GM12874 (cell line): ENCODE results near the gene PPIA.

Source experiments
- CTCF ChIP-seq: IDR thresholded peaks from 2 replicates; pipeline ENCODE4 v1.5.1; 2011; ENCODE audit warnings: low read depth, mild to moderate bottlenecking, control low read depth, low read length, moderate library complexity; ENCODE audit not compliant: insufficient read depth

PPIA gene

DNA sequence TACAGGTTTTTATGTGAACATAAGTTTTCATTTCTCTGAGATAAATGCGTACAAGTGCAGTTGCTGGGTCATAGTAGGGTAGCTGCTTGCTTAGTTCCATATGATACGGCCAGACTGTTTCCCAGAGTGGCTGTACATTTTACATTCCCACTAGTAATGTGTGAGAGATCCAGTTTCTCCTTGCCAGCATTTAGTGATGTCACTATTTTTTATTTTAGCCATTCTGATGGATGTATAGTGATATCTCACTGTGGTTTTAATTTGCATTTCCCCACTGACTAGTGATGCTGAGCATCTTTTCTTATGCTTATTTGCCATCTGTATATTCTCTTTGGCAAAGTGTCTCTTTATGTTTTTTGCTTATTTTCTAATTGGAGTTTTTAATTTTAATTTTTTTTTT is 43.7 kb upstream of the PPIA start:
- no peak for TF ChIP-seq CTCF

- no peak for TF ChIP-seq CTCF
Observed at GRCh38 chr7:44754802-44755697, 41.4 kb upstream of the PPIA start.

DNA sequence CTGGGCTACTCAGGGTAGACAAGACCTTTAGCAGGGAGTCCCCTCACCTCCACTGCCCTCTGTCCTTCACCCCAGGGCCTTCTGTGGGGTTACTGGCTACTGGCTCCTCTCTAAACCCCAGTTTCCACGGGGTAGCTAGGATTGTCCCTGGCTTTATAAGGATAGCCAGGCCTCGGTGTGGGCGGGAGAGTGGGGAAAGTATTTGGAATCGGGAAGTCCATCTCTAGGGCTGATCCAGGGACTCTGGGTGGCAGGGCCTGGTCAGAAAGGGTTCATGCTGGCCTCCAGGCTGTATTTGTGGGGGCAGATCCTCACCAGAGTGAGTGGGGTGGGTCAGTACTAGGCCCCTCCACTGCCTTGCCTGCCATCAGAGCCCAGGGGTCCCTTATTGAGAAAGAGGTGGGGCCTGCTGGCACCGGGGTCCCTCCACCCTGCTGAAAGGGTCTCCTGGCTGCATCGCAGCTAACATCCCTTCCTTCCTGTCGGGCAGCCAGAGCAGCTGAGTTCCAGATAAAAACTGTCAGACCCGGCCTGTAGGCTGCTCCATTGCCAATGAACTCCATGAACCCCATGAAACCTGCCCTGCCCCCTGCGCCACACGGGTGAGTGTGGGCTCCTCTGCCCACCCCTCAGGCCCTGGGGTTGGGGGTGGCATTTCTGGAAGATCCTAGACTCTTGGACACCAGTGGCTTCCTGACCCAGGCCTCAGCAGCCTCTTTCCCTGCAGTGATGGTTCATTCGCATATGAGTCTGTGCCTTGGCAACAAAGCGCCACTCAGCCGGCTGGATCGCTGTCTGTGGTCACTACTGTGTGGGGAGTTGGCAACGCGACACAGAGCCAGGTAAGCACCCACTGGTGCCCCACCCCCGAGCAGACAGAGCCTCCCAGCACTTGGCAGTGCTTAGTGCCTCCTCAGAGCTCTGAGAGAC is 40.5 kb upstream of the PPIA start:
- TF ChIP-seq CTCF, result no peak

- TF ChIP-seq CTCF, result no peak
Observed at GRCh38 chr7:44756904-44757303, 39.6 kb upstream of the PPIA start.

- no peak for TF ChIP-seq CTCF
Observed at GRCh38 chr7:44757311-44757710, 39.2 kb upstream of the PPIA start.

DNA sequence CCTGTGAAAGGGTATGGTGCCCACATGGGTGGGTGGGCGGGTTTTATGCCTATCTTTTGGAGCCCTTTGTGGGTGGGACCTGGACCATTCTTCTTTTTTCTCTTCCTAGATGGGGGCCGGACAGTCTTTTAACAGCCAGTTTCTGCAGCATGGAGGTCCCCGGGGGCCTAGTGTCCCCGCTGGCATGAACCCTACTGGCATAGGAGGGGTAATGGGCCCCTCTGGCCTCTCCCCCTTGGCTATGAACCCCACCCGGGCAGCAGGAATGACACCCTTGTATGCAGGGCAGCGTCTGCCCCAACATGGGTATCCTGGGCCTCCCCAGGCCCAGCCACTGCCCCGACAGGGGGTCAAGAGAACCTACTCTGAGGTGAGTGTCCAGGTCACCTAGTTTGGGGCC is 38.7 kb upstream of the PPIA start:
- no peak for TF ChIP-seq CTCF

DNA sequence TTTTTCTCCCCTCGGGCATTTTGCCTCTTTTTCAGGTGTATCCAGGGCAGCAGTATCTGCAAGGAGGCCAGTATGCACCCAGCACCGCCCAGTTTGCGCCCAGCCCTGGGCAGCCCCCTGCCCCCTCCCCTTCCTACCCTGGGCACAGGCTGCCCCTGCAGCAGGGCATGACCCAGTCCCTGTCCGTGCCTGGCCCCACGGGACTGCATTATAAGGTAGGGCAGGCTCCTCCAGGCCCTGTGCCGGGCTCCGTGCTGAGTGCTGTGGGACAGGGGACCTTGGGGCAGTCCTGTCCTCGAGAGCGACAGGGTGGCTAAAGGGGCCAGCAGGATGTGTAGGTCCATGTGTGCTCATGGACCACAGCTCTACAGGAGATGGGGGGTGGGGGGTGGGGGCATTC is 37.2 kb upstream of the PPIA start:
- no peak for TF ChIP-seq CTCF
